Activated CD4-positive, alpha-beta T cell treated with anti-CD3 and anti-CD28 coated beads, Interleukin-2, amount 50 U/mL, for 1 hour (primary cell): ENCODE results near the gene HACD2.
"Not testable (repeated sequence)": the region's sequence is repeated elsewhere in the genome, so short reads cannot be mapped to it uniquely, and the experiment has no call there.

Experiments
- DNase-seq: peaks from one replicate; pipeline ENCODE4 v3.0.0-alpha.2; 2020

Gene HACD2, protein sequence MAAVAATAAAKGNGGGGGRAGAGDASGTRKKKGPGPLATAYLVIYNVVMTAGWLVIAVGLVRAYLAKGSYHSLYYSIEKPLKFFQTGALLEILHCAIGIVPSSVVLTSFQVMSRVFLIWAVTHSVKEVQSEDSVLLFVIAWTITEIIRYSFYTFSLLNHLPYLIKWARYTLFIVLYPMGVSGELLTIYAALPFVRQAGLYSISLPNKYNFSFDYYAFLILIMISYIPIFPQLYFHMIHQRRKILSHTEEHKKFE

DNA sequence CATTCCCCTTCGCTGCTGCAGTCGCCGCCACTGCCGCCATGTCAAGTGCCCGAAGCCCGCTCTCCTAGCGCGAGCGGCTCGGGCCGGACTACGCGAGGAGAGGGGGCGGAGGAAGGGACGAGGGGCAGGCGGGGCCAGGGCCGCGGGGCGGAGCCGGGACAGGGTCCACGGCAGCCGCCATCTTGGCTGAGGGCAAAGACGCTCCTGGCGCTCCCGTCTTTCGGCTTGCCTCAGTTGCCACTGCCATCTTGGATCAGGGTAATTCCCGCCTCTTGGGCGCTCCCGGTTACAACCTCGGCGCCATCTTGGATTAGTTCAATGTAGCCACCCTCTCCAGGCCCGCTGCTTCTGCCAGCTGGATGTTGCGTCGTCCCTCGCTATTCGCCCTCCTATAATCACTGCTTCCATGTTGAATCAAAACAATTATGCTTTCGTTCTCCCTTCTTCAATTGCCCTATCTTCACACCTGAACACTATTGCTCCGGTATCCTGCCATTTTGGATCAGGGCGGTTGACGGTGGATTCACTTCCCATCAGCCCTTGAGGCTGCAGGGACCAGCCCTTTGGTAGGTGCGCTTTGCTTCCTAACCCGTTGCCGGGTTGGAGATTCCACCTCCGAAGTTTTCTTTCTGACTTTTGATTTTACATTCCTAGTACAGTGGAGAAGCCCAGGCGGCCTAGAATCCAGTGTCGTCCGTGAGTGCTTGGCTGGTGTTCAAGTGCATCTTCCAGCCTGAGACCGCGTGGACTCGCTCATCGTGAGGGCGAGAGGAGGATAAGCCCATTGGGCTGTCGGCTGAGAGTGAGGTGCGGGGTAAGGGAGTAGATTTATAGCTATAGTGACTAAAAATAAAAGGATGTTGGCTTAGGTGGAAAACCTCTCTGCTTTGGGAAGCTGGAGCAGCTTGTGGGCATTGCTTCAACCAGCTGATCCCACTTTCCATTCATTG, at the start of gene HACD2:
HACD2 (minus strand) TSS at position 66 of the 950 bp plus-strand sequence; CDS start at position 40, 26 bp downstream.
- peak; percentile 92 for DNase-seq

GRCh38 chr3:123634149-123635051, 49.5 kb upstream of the HACD2 start:
- DNase-seq, result no peak

GRCh38 chr3:123633530-123633929, 48.7 kb upstream of the HACD2 start:
- DNase-seq, result no peak

GRCh38 chr3:123632161-123632655, 47.4 kb upstream of the HACD2 start:
- no peak for DNase-seq

DNA sequence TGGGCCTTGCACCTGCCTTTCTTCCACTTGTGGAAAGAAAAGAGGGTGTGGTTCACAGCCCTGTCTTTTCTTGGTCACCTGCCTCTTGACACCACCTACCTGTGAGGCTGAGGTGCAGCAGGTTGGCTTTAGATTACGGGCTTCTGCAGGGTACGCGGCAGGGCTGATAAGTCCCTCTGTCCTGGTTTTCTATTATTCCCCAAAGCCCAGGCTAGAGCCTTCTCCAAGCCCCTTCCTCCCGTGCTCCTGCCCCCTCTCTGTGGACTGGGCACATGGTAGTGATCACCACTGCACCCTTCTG, 44.8 kb upstream of the HACD2 start:
- no peak for DNase-seq

- DNase-seq, result no peak
Measured at GRCh38 chr3:123628996-123629746, 44.3 kb upstream of the HACD2 start.

DNA sequence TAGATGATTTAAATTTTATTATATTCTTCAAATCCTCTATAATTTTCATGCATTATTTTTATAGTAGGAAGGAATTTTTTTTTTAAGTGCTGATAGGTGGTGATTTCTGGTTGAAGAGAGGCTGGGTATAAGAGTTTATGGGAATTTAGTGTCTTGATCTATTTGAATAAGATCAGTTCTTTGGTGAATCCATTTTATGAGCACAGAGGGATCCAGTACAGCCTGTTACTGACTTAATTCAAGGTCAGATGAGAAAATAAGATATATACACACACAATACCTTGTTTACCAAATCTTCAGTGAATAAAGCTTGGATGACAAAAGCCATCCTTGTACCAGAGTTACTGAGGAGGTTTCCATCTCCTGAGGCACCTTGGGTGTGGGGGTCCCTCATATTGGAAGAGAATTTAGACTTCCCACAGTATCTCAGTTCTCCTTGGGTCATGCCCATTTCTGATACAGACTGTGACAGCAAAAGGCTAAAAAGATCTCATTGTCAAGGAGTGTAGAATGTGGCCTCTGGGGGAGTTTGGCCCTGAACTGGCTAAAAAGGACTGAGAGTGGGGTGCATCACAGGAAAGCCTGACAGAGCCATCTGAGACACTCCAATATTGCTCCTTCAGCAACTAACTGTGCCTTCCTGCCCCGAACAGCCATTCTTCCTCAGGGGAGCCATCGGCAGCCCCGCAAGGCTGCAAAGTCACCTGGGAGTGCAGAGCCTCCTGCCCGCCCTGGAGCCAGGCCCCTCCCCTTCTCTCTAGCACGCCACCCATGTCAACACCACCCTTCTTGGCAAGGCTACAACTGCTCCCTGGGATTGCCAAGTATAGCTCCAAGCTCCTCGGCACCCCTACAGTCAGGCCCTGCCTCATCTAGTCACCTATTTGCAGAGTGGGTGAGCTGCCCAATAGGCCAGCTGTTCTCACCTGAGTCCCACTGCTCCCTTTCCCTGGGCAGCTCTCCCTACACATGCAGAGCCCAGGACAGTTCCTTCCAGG, 43.1 kb upstream of the HACD2 start:
- DNase-seq, result no peak

GRCh38 chr3:123626881-123627280, 42.0 kb upstream of the HACD2 start:
- DNase-seq, result no peak

DNA sequence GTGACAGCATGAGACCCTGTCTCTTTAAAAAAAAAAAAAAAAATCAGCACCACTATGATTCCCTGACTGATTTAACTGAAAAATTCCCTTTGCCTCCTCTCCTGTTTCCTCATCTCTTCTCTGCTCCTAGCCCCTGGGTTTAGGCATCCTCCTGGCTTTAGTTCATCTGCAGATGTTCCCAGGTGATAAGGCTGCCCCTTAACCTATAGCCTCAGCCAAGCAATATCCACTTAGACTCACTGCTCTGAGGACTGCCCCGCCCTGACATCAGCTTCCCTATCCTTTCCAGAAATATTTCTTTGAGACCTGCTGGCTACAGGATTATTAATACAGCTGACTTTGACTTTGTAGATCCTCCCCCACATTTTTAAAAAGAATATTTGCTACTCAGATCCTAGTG, 39.4 kb upstream of the HACD2 start:
- no peak for DNase-seq

- DNase-seq, result no peak
Measured at GRCh38 chr3:123623346-123623880, 38.6 kb upstream of the HACD2 start.

GRCh38 chr3:123622766-123623165, 37.9 kb upstream of the HACD2 start:
- DNase-seq, result no peak

GRCh38 chr3:123621850-123622189, 37.0 kb upstream of the HACD2 start:
- DNase-seq, result no peak

- no peak for DNase-seq
Measured at GRCh38 chr3:123621186-123621849, 36.5 kb upstream of the HACD2 start.

DNA sequence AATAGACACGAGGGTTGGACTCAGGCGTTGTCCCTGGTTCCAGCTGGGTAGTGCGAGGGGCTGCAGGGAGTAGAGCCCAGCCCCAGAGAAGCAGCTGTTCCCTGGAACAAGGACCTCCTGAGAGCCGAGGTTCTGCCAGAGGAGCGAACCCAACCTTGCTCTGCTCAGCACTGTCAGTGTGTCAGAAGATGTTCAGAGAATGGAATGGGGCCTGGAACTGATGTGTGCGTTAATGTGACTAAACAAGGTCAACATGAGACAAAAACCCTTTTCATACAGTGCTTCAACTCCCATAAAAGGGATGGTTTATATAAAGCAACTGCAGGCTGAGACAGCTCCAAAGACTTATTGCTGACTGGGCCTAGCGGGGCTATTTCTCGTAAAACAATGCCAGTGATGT, 35.5 kb upstream of the HACD2 start:
- no peak for DNase-seq

DNA sequence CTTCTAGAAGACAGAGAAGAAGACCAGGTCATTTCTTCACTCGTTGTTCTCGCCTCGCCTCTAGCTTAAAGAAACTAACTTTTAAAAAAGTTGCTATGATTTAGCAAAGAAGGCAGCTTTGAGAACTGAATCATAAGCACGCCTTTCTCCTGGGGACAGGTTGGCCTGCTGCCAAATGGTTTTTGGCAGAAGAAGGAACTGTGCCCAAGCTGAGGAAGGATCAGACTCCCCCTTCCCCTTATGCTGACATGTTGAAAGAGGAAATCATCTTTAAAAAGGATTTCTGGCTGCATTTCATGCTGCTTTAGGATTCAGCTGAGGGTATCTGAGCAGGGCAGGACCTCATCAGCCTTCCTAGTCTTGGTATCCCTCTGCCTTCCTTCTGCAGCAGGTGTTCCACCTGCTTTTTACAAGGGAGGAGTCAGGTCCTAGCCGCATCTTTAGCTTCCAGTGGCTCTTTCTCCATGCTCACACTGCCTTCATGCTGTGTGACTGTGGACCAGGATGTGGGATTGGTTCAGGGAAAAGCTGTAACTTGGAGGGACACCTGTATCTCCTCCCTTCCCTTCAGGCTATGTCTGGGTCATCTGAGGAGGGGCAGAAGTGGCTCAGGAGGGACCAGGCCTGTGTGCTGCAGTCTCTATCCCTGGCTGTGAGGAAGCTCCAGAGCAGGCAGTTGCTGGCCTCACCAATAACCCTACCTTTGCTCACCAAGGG, 34.1 kb upstream of the HACD2 start:
- no peak for DNase-seq

GRCh38 chr3:123618076-123618708, 33.3 kb upstream of the HACD2 start:
- DNase-seq, result no peak

DNA sequence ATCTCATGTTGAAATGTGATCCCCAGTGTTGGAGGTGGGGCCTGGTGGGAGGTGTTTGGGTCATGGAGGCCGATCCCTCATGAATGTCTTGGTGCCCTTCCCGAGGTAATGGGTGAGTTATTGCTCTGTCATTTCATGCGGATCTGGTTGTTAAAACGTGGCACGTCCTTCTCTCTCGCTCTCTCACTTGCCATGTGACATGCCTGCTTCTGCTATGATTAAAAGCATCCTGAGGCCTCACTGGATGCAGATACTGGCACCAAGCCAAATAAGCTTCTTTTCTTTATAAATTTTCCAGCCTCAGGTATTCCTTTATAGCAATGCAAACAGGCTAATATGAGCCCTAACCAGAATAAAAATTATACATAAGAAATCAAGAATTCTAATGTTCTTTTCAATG, 31.7 kb upstream of the HACD2 start:
- no peak for DNase-seq

DNA sequence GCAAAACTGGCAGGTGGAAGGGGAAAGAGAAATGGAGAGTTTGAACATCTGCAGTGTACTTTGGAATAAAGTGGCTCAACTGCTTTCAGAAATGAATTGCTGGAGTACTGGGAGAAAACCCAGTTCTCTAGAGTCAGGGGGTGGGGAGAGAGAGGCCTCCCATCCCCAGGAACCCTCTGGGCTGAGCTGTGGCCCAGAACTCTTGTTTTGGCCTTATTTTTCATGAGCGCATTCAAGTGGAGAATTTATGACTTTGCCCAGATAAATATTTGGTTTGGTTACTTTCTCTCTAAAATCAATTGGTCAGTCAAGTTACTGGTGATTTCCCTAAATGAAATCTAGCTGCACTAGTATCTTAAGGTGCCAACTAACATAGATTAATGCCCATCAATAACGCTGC, 28.7 kb upstream of the HACD2 start:
- no peak for DNase-seq

GRCh38 chr3:123611674-123612073, 26.8 kb upstream of the HACD2 start:
- not testable (repeated sequence) for DNase-seq
